ENCODE data around the gene STAB2. TPM values are rescaled to one million over a fixed set of nuclear protein-coding genes. Genes with fewer than 3 reads are reported as not detected.
A peak's percentile ranks its signal among the peaks of the same experiment; 100 is the strongest.

Gene STAB2
- total and polyA plus RNA-seq, 4 donors: 3.4 to 42.6 (median 16.6) TPM

DNA sequence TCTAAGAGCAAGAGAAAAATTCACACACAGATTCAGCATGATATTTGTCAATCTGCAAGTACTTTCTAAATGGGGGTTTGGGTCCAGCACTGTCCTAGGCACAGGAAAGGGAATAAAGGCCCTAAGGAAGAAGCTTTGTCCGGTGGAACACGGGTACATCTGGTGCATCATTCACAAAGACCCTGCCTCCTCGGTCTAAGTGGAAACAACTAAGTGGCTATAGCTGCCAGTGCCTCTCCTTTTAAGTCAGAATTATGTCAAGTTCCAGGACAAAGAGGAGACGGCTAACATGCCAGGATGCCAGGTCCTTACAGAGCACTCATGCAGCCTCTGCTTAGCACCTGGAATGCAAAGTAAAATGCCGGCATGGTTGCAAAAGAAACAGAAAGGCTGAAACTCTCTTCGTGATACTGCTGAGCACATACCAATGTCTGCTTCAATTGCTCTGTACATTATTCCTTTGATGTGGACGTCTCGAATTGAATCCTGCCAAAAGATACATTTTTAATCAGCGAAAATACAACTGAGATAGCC, 206.5 kb downstream of the STAB2 start:
- Histone ChIP-seq H3K27ac (ENCODE audit: low read depth in 1 of 2, low read length in 2 of 2) (no peak overlapping the region), H3K4me1 (ENCODE audit: control insufficient read depth in 4 of 4, insufficient read depth in 4 of 4, low read length in 3 of 4) (no peaks in the 10 kb centered on the region), H3K27me3 (ENCODE audit: control insufficient read depth in 4 of 4, insufficient read depth in 4 of 4, low read length in 3 of 4) (no peaks in the 10 kb centered on the region), H3K9me3 (ENCODE audit: control insufficient read depth in 4 of 4, low read length in 3 of 4) (no peaks in the 10 kb centered on the region), H3K36me3 (ENCODE audit: control insufficient read depth in 4 of 4, insufficient read depth in 3 of 4, low read depth in 1 of 4, low read length in 3 of 4) (peaks cover 3 to 25% (median 17%) of the 10 kb centered on the region in 4 donors), H3K9ac (ENCODE audit: low read depth in 1 of 2, low read length in 2 of 2) (no peak overlapping the region), H3K4me3 (ENCODE audit: low read depth in 1 of 3, low read length in 3 of 3) (no peak overlapping the region)
- TF ChIP-seq, protein P1, sequence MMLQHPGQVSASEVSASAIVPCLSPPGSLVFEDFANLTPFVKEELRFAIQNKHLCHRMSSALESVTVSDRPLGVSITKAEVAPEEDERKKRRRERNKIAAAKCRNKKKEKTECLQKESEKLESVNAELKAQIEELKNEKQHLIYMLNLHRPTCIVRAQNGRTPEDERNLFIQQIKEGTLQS (IDR thresholded peaks at IDR 0.05): no peak
- TF ChIP-seq EGR1 (IDR thresholded peaks at IDR 0.05; ENCODE audit: low read depth in 2 of 2): no peak
- WGBS: 85% methylated on average over 9 of the region's 9 CpGs
- no peak for DNase-seq (ENCODE audit: low spot score)

DNA sequence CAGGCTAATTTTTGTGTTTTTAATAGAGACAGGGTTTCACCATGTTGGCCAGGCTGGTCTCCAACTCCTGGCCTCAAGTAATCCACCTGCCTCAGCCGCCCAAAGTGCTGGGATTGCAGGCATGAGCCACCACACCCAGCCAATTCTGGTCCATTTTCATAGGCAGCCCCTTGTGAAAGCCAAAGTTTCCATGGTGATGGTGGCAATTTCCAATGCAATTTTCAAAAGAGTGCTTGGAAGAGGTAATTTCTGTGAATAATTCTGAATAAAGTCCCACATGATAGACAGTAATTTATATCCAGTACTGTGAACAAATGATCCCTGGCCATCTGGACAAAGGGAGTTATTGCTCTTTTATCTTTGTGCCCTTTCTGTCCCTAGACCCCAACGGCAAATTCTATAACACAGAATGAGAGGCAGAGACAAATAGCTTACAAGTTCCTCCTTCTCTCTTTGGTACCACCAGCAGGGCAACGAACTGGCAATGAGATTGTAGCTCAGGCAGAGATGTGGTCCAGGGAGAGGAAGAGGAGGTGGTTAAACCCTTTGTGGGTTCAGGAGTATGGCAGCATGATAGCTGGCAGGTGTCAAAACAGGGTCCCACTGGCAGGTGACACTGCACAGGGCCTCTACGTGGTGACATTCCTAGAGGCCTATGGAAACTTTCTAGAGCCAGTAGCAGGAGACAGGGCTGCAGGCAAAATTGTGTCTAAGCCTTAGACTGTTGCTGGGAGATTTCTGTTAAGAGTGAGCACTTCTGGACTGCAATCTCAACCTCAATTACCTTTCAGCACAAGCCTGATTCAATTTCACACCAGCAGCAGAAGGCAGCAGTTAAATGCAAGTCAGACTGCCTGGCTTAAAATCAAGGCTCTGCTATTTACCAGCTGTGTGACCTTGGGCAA, 207.5 kb downstream of the STAB2 start:
- Histone ChIP-seq H3K4me3 (ENCODE audit: low read depth in 1 of 3, low read length in 3 of 3) (no peak overlapping the region), H3K27ac (ENCODE audit: low read depth in 1 of 2, low read length in 2 of 2) (no peak overlapping the region), H3K27me3 (ENCODE audit: control insufficient read depth in 4 of 4, insufficient read depth in 4 of 4, low read length in 3 of 4) (no peaks in the 10 kb centered on the region), H3K36me3 (ENCODE audit: control insufficient read depth in 4 of 4, insufficient read depth in 3 of 4, low read depth in 1 of 4, low read length in 3 of 4) (peaks cover 3 to 22% (median 18%) of the 10 kb centered on the region in 4 donors), H3K4me1 (ENCODE audit: control insufficient read depth in 4 of 4, insufficient read depth in 4 of 4, low read length in 3 of 4) (peaks cover 0 to under 1% (median under 1%) of the 10 kb centered on the region in 4 donors), H3K9ac (ENCODE audit: low read depth in 1 of 2, low read length in 2 of 2) (no peak overlapping the region), H3K9me3 (ENCODE audit: control insufficient read depth in 4 of 4, low read length in 3 of 4) (no peaks in the 10 kb centered on the region)
- no peak for TF ChIP-seq RAD21 (IDR thresholded peaks at IDR 0.05)
- TF ChIP-seq EGR1 (IDR thresholded peaks at IDR 0.05; ENCODE audit: low read depth in 2 of 2): no peak
- TF ChIP-seq FOXA2 (IDR thresholded peaks at IDR 0.05): no peak
- TF ChIP-seq YY1 (IDR thresholded peaks at IDR 0.05): no peak
- TF ChIP-seq TAF1 (conservative IDR thresholded peaks at IDR 0.05): no peak
- no peak for TF ChIP-seq HNF4G (IDR thresholded peaks at IDR 0.05)
- WGBS: 66% methylated on average over 4 of the region's 4 CpGs
- DNase-seq (ENCODE audit: low spot score): no peak

DNA sequence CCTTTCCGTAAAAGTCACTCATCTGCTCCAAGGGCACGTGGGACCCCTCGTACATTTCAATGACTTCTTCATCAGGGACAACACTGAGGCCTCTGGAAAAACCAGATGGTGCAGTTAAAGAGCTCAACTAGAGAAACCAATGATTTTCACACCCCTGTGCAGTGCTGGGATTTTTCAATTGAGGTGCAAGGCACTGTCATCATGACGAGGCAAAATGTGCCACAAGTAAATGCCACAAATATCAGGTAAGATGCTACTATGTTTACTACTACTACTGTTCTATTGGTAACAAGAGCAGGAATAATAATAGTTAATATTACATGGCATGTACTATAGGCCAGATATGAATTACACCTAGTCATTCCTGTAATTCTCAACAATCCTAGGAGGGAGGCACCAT, 211.5 kb downstream of the STAB2 start:
- no peaks in the 10 kb centered on the region for H3K27me3 ChIP-seq (ENCODE audit: control insufficient read depth in 4 of 4, insufficient read depth in 4 of 4, low read length in 3 of 4)
- peaks cover 4 to 17% (median 16%) of the 10 kb centered on the region in 4 donors for H3K4me1 ChIP-seq (ENCODE audit: control insufficient read depth in 4 of 4, insufficient read depth in 4 of 4, low read length in 3 of 4)
- H3K9ac ChIP-seq (ENCODE audit: low read depth in 1 of 2, low read length in 2 of 2): no peak overlapping the region
- 96% methylated on average over 4 of the region's 4 CpGs for WGBS
- no peak overlapping the region for H3K27ac ChIP-seq (ENCODE audit: low read depth in 1 of 2, low read length in 2 of 2)
- H3K9me3 ChIP-seq (ENCODE audit: control insufficient read depth in 4 of 4, low read length in 3 of 4): no peaks in the 10 kb centered on the region
- TF ChIP-seq, protein P2, sequence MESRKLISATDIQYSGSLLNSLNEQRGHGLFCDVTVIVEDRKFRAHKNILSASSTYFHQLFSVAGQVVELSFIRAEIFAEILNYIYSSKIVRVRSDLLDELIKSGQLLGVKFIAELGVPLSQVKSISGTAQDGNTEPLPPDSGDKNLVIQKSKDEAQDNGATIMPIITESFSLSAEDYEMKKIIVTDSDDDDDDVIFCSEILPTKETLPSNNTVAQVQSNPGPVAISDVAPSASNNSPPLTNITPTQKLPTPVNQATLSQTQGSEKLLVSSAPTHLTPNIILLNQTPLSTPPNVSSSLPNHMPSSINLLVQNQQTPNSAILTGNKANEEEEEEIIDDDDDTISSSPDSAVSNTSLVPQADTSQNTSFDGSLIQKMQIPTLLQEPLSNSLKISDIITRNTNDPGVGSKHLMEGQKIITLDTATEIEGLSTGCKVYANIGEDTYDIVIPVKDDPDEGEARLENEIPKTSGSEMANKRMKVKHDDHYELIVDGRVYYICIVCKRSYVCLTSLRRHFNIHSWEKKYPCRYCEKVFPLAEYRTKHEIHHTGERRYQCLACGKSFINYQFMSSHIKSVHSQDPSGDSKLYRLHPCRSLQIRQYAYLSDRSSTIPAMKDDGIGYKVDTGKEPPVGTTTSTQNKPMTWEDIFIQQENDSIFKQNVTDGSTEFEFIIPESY (IDR thresholded peaks at IDR 0.05): no peak
- no peak for DNase-seq (ENCODE audit: low spot score)
- peaks cover 3 to 10% (median 8%) of the 10 kb centered on the region in 4 donors for H3K36me3 ChIP-seq (ENCODE audit: control insufficient read depth in 4 of 4, insufficient read depth in 3 of 4, low read depth in 1 of 4, low read length in 3 of 4)
- no peak overlapping the region for H3K4me3 ChIP-seq (ENCODE audit: low read depth in 1 of 3, low read length in 3 of 3)

DNA sequence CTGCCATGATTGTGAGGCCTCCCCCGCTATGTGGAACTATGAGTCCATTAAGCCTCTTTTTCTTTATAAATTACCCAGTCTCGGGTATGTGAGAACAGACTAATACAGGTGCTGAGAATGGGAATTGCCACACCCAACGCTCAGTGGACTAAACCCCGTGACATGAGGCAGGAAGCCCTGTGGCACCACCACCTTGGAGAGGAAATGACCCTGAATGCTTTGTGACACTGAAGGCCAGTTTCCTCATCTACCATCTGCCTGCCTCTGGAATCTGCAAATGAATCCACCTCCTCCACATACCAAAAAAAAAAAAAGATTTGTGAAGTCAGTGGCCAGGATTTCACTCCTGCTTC, 212.4 kb downstream of the STAB2 start:
- WGBS: 77% methylated on average over 4 of the region's 4 CpGs
- H3K4me3 ChIP-seq (ENCODE audit: low read depth in 1 of 3, low read length in 3 of 3): no peak overlapping the region
- peaks cover 3 to 9% (median 6%) of the 10 kb centered on the region in 4 donors for H3K36me3 ChIP-seq (ENCODE audit: control insufficient read depth in 4 of 4, insufficient read depth in 3 of 4, low read depth in 1 of 4, low read length in 3 of 4)
- H3K27ac ChIP-seq (ENCODE audit: low read depth in 1 of 2, low read length in 2 of 2): peak overlapping the region; percentile 50 to 73
- H3K4me1 ChIP-seq (ENCODE audit: control insufficient read depth in 4 of 4, insufficient read depth in 4 of 4, low read length in 3 of 4): peaks cover 4 to 17% (median 16%) of the 10 kb centered on the region in 4 donors
- no peak overlapping the region for H3K9ac ChIP-seq (ENCODE audit: low read depth in 1 of 2, low read length in 2 of 2)
- no peaks in the 10 kb centered on the region for H3K9me3 ChIP-seq (ENCODE audit: control insufficient read depth in 4 of 4, low read length in 3 of 4)
- DNase-seq (ENCODE audit: low spot score): no peak
- no peaks in the 10 kb centered on the region for H3K27me3 ChIP-seq (ENCODE audit: control insufficient read depth in 4 of 4, insufficient read depth in 4 of 4, low read length in 3 of 4)
- TF ChIP-seq SP1 (IDR thresholded peaks at IDR 0.05): no peak
- TF ChIP-seq FOXA2 (IDR thresholded peaks at IDR 0.05): no peak
- TF ChIP-seq, protein P3, sequence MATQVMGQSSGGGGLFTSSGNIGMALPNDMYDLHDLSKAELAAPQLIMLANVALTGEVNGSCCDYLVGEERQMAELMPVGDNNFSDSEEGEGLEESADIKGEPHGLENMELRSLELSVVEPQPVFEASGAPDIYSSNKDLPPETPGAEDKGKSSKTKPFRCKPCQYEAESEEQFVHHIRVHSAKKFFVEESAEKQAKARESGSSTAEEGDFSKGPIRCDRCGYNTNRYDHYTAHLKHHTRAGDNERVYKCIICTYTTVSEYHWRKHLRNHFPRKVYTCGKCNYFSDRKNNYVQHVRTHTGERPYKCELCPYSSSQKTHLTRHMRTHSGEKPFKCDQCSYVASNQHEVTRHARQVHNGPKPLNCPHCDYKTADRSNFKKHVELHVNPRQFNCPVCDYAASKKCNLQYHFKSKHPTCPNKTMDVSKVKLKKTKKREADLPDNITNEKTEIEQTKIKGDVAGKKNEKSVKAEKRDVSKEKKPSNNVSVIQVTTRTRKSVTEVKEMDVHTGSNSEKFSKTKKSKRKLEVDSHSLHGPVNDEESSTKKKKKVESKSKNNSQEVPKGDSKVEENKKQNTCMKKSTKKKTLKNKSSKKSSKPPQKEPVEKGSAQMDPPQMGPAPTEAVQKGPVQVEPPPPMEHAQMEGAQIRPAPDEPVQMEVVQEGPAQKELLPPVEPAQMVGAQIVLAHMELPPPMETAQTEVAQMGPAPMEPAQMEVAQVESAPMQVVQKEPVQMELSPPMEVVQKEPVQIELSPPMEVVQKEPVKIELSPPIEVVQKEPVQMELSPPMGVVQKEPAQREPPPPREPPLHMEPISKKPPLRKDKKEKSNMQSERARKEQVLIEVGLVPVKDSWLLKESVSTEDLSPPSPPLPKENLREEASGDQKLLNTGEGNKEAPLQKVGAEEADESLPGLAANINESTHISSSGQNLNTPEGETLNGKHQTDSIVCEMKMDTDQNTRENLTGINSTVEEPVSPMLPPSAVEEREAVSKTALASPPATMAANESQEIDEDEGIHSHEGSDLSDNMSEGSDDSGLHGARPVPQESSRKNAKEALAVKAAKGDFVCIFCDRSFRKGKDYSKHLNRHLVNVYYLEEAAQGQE (IDR thresholded peaks at IDR 0.05): no peak
- TF ChIP-seq JUND (IDR thresholded peaks at IDR 0.05): no peak
- no peak for TF ChIP-seq RAD21 (IDR thresholded peaks at IDR 0.05)
- TF ChIP-seq, protein P4, sequence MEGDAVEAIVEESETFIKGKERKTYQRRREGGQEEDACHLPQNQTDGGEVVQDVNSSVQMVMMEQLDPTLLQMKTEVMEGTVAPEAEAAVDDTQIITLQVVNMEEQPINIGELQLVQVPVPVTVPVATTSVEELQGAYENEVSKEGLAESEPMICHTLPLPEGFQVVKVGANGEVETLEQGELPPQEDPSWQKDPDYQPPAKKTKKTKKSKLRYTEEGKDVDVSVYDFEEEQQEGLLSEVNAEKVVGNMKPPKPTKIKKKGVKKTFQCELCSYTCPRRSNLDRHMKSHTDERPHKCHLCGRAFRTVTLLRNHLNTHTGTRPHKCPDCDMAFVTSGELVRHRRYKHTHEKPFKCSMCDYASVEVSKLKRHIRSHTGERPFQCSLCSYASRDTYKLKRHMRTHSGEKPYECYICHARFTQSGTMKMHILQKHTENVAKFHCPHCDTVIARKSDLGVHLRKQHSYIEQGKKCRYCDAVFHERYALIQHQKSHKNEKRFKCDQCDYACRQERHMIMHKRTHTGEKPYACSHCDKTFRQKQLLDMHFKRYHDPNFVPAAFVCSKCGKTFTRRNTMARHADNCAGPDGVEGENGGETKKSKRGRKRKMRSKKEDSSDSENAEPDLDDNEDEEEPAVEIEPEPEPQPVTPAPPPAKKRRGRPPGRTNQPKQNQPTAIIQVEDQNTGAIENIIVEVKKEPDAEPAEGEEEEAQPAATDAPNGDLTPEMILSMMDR (IDR thresholded peaks at IDR 0.05; ENCODE audit: low read depth, low read length, missing input control): no peak
- TF ChIP-seq HNF4A (conservative IDR thresholded peaks at IDR 0.05): no peak
- TF ChIP-seq TAF1 (conservative IDR thresholded peaks at IDR 0.05): no peak
- TF ChIP-seq NR2F2 (IDR thresholded peaks at IDR 0.05): no peak
- TF ChIP-seq, protein P1 (IDR thresholded peaks at IDR 0.05): no peak

Data from liver (tissue), 9 donors.